GM21526 (cell line): Measurements from ENCODE around the gene RMP24.
A peak's percentile ranks its signal among the peaks of the same experiment; 100 is the strongest.

ENCODE experiments used
- ATAC-seq: cut with Tn5 transposase; IDR thresholded peaks from one replicate; pipeline ENCODE4 v1.9.1; 2021; ENCODE audit warnings: moderate library complexity; ENCODE audit not compliant: unreplicated experiment, low FRiP score

RMP24 gene

DNA sequence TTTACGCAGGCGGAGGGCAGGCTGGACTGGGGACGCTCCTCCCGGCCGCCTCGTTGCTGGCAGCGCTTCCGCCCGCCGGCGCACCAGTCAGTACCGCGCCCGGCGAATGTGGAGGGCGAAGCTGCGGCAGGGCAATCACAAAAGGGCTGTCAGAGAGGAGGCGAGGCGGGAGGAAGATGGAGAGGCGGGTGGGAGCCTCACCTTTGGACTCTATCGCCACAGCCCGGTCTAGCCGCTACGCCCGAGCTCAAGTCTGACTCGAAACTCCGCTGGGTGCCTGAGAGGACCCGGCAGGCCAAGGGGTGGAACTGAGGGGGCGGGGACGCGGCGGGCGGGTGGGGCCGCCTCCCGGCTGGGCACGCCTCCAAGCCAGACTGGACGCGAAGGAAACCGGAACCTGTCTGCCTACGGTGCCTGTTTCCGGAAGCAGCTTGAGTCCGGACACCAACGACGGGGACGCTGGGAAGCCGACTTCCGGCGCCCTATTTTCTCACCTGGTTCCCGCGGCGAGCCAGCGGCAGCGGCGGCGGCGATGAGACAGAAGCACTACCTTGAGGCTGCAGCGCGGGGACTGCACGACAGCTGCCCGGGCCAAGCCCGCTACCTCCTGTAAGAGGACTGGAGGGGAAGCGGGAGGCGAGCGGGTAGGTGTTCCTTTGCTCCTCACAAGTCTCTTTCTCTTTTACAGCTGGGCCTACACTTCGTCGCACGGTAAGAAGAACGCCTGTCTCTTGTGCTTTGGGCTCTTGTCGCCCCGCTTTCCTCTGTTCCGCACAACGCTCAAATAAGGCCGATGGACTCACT lies at the start of gene RMP24:
RMP24 (plus strand) TSS at position 483 of the 804 bp plus-strand sequence.
- ATAC-seq, result peak; percentile 86

DNA sequence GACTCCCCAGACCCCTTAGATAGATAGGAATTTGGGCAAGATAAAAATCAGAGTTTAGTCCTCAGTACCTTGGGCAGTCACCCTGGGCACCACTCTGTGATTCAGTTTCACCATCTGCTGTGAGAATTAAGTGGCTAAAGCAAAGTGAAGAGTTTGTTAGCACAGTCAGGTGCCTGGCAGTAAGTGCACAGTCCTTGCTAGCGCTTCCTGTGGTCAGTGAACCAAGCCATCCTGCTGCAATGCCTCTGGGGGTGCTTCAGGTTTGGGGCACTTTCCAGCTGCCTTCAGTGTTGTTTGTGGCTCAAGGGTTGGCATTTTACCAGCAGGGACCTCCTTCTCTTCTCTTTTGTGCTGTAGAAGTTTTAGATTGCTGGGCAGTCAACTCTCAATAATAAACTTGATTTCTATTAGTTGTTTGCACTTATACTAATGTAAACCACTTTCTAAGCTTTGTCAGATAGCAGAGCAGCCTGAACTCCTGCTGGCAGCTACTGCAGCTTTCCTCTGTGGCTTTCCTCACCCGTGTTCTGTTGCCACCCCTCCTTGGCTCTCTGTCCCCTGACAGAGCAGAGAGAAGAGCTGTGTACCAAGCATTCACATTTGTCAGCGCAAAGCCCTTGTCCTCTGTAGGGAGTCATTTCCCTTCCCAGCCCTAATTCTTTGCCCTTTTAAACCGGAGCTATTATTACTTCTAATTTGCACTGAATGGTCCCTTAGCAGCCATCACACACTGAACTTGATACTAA lies 48.4 kb upstream of the RMP24 start:
- no peak for ATAC-seq

DNA sequence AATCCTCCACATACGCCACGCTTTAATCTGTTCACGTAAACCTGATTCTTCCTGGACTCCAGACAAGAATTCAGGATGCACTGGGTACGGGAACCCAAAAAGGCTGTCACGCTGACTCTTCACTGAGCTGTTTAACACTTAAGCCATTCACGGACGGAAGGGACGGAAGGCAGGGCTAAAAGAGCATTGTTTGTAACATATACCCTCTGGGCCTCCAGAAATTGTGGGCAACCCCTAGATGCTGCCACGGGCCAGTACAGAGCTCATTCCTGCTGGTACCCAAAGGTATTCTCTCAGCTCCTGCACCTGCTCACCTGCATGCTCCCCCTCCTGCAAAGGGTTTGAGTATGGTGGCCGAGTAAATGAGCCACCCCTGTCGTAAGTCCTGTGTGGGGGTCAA lies 45.6 kb upstream of the RMP24 start:
- ATAC-seq, result no peak

DNA sequence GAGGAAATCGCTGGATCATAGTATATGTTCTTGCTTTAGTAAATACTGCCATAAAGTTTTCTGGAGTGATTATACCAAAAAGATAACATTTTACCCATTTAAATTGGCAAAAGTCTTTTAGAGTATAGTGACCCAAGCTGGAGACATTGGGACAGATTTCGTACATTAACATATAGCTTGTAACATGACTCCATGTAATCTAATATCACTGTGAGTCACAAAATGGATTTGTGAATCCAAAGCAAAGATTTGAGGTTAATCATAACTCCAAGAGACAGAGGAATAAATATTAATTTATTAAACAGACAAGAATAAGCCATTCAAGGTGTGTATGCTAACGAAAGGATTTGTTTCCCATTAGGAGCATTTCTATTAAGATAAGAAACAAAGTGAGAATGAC lies 45.0 kb upstream of the RMP24 start:
- ATAC-seq, result no peak

DNA sequence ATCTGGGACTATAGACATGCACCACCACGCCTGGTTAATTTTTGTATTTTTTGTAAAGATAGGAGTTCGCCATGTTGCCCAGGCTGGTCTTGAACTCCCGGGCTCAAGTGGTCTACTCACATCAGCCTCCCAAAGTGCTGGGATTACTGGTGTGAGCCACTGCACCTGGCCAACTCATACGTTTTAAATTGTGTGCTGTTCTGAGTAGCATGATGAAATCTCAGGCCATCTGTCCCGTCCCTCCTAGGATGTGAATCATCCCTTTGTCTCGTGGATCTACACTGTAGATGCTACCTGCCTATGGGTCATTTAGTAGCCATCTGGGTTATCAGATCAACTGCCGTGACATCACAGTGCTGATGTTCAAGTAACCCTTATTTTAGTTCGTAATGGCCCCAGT lies 38.5 kb upstream of the RMP24 start:
- ATAC-seq, result no peak

DNA sequence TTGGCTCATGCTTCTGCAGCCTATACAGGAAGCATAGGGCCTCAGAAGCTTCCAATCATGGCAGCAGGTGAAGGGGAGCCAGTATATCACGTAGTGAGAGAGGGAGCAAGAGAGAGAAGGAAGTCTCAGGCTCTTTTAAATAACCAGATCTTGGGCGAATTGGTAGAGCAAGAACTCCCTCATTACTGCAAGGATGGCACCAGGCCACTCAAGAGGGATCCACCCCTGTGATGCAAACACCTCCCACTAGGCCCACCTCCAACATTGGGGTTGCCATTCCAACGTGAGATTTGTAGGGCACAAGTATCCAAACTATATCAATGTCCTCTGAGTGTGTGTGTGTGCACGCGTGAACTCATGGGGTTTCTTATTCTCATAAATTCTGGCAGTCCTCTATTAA lies 37.6 kb upstream of the RMP24 start:
- no peak for ATAC-seq

DNA sequence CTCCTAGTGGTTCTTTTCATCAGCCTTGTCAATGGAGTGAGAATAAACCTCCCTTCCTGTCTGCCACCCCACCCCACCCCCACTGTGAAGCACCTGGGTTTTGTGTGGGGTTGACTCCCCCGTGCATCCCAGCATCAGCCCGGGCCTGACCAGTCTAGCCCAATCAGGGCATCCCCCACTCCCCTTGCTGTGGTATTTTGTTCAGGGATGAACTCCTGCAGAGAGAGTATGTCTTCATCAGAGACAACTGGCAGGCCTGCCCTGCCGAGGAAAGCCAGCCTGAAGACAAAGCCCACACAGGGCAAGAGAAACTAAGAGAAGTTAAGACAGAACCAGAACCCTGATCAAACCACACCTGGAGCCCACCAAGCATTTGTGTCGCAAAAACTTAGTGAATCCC lies 36.7 kb upstream of the RMP24 start:
- ATAC-seq, result no peak

DNA sequence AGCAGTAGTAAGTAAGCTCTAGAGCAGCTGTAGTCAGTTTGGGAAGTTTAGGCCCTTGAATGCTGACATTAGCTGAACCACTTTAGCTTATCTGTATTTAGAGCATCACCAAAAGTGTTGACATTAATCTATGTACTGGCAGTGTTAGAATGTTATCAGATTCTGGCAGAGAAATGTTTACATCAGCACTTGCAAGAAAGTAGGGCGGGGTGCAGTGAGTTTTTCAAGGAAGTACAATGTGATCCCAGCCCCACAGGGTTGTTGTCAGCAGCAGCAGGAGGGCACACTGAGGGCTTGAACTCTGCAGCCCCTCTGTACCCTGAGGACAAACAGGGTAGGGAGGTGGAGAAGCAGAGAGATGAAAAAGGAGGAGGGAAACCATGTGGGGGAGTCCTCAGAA lies 35.5 kb upstream of the RMP24 start:
- no peak for ATAC-seq

DNA sequence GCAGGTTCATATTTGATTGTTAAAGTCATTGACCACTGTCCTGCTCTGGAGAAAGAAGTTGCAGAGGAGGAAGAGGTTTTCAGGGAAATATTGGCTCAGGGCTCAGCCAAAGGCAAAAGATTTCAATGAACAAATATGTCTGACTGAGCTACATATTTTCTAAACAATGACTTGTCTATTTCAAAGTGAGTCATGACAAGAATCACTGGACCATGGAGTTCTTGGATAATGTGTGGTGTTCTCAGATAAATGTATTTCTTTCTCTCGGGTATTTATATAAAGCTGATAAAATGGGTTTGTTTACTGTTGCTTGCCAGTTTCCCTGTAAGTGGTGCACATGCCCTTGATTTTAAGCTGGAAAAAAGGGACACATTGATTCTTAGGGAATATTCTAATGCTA lies 34.3 kb upstream of the RMP24 start:
- no peak for ATAC-seq

DNA sequence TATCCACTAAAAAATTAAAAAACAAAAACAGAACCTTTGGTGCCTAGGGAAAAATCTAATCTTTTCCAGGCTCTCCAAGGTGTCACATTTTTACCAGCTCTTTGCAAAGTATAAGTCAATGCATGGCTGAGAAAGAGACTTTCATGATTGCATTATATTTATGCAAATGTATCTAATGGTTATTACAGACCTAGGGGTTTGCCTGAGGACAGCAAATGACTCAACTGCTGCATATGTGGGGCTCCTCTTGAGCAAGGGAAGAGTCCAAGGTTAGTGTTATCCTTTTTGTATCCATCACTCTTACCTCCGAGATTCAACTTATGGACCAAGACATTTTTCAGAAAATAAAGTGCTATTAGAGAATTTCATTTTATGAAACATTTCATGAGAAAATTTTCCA lies 33.9 kb upstream of the RMP24 start:
- no peak for ATAC-seq

DNA sequence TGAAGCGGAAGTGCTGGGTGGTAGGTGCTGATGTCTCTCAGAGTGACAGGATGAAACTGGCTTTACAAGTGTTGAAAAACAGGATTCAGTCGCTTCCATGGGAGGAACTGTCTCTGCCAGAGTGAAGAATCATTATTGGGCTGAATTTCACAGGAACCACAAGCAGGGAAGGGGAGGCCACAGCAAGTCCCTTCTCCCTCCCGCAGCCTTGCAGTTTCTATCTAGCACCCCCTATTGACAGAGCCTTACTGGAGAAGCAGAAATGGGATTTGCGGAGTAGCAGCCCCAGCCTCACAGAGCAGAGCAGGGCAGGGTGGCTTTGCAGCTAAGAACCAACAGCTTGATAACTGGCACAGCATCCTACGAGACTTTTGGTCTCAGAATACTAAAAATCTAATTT lies 33.3 kb upstream of the RMP24 start:
- no peak for ATAC-seq

DNA sequence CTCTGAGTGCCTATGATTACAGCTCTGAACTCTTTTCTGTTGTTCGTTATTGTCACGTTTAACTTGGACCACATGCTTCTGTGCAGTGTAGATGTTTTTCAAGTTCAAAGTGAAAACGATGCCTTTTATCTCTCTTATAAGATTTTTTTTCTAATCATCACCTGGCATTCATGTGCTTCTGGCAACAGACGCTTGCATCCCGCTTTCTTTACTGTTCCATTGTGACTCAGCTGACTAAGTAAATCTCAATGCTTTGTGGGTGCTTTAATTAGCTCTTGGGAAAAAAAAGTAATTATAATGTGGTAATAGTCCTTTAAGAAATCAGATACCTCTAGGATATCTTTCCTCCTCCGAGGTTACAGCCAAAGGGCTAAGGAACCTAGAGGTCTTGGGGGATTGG lies 31.2 kb upstream of the RMP24 start:
- no peak for ATAC-seq

DNA sequence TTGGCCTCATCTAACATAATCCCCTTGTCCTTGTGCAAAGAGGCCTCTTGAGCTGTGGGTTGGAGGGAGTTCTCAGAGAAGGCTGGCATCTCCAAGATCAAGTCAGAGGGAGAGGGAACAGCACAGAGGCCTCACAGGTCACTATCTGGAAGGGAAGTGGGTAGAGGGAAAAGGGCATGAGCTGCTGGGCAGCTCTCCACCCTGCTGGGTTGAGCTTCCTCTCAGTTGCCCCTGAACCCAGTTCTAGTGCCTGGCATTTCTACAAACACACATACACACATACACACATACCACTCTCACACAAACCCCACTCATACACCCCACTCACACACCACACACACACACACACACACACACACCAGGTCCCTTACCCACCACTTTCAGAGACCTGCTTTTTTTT lies 30.3 kb upstream of the RMP24 start:
- ATAC-seq, result no peak

DNA sequence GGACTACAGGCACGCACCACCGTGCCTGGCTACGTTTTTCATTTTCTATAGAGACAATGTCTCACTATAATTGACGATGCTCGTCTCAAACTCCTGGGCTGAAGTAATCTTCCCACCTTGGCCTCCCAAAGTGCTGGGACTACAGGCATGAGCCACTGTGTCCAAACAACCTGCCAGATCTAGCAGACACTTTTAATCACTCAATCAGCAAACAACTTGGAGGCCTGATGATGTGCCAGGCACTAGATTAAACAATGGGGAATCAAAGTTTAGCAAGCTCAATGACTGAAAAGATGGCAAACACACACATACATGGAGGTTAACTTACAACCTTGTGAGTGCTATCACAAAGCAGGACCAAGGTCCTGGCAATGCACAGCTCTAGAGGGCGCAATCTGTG lies 29.8 kb upstream of the RMP24 start:
- ATAC-seq, result no peak

DNA sequence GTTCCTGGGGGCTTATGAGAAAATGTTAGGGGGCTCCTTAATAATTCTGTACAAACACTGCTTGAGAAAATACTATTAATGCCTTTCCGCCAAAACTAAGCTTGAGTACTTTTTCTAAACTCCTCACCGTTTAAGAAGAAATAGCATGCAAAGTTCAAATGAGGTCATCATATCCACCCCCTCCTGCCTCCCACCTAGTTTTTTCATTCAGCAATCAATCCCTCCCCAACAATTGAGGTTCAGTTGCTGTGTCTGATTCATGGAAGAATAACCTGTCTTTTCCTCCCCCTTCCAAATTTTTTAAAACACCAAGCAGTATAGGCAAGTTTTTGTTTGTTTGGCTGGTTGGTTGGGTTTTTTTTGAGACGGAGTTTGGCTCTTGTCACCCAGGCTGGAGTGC lies 24.4 kb upstream of the RMP24 start:
- ATAC-seq, result no peak

DNA sequence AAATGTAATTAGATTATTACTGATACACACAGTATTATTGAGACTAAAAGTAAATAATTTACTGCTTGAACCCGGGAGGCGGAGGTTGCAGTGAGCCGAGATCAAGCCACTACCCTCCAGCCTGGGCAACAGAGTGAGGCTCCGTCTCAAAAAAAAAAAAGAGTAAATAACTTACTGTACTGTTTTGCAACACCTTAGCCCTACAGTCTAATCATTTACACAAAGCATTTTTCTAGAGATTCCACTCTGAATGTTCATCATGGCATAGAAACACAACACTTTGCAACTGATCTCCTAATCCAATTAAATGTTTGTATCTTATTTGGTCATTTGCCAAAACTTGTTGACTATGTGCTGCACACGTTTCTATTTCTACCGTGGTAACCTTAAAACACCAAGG lies 23.4 kb upstream of the RMP24 start:
- no peak for ATAC-seq

DNA sequence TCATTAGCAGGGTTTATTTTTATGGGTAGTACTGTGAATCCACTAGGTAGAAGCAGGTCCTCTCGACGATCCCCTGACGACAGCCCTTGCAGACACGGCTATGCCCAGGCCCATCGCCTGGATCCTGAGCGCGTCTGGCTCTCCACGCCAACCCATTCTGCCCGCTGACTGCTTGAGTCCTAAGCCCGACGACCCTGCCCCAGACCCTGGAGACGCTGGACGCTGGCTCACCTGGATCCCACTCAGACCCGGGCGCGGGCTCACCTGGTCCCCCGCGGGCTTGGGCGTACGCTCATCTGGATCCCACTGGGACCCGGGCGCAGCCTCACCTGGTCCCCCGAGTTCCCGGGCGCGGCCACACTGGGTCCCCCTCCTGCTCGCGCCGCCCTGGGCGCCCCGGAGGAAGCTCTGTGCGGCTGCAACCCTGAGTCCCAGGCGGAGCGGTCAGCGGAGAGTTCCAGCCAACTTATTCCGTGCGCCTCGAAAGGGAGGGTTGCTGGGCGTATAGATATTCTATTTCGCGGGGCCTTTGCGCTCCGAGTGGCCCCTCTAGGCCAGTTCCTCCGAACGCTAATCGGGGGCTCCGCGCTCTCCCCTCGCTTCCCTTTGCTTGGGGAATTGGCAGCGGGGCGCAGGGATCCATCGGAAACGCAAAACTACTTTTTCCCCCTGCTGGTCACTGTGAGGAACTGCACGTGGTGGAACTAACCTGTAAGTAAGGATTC lies 22.4 kb upstream of the RMP24 start:
- no peak for ATAC-seq

DNA sequence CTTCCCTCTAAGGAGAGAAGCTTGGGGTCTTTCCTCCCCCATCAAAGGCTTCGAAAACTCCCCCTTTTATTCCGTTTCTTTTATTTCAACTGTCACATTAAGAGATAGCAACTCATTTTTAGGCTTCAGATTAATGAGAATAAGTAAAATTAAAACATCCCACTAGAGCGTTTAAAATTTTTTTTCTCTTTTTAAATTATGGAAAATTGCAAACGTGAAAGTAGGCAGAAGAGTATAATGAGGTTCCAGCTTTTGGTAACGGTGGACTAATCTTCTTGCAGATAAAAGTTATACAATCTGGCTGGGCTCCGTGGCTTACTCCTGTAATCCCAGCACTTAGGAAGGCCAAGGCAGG lies 21.9 kb upstream of the RMP24 start:
- no peak for ATAC-seq

DNA sequence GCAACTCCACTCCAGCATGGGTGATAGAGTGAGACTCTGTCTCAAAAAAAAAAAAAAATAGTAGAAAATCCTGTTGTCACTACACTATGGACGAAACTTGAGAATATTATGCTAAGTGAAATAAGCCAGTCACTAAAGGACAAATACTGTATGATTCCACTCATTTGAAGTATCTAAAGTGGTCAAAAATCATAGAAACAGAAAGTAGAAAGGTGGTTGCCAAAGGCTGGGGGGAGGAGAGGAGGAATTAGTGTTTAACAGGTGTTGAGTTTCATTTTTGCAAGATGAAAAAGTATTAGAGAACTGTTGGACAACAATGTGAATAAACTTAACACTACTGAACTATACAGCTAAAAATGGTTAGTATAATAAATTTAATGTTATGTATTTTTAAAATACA lies 18.8 kb upstream of the RMP24 start:
- no peak for ATAC-seq

DNA sequence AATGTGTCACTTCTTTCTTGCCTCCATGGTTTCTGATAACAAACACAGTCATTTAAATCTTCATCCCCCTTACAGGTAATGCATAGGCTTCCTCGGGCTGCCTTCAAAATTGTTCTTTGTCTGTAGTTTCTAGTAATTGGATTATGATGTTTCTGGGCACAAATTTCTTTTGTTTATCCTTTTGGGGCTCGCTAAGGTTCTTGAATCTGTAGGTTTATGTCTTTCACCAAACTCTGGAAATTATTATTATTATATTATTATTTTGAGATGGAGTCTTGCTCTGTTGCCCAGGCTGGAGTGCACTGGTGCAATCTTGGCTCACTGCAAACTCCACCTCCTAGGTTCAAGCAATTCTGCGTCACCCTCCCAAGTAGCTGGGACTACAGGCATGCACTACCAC lies 16.3 kb upstream of the RMP24 start:
- ATAC-seq, result no peak

DNA sequence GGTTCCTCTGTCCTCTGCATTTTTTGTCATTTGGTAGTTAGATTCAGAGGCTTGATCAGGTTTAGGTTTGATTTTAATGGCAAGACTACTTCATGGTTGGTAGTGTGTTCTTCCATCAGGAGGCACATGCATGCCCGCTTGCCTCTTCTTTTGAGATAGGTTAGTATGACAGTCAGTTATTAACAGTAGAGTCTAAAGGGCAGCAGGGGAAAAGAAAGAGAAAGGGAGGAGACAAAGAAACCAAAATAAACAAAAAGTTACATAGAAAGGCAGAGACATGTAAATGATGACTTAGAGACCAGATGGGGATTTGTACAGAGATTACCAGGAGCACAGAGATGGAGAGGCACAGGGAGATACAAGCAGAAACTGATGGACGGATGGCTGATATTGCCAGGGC lies 10.2 kb upstream of the RMP24 start:
- no peak for ATAC-seq

DNA sequence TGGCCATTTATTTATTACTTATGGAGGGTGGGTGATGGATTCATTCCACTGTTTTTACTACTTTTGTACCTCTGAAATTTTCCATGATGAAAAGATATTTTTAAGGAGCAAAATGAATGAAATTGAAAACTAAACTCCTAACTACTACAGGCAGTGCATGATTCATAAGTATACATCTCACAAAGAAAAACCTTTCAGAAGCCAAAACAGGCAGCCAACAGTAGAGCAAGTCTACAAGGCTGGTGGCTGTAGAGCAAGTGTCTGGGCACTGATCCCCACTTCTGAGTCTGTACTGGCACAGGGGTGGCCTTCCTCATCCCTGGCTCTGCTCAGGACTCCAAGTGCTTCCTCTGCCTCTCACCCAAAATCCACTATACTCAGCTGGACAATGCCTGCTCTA lies 8.2 kb upstream of the RMP24 start:
- no peak for ATAC-seq
